Loucy (cell line): ENCODE results near the gene NOX4.

Experiments used
- H2AFZ ChIP-seq: fragments of 200-600 bp; sonication (generic); 2 replicates; pipeline ENCODE4 v1.6.0; 2016; ENCODE audit warnings: antibody characterized with exemption, mild to moderate bottlenecking, low read length, moderate library complexity
- H3F3A ChIP-seq: fragments of 200-600 bp; 2 replicates; pipeline ENCODE4 v1.6.0; 2016; ENCODE audit warnings: antibody characterized with exemption, low read depth, mild to moderate bottlenecking
- H3K27me3 ChIP-seq: fragments of 200-600 bp; sonication (generic); 2 replicates; pipeline ENCODE4 v1.6.1; 2014; ENCODE audit warnings: low read length, mild to moderate bottlenecking; ENCODE audit not compliant: insufficient read depth, poor library complexity, severe bottlenecking
- H3K36me3 ChIP-seq: fragments of 200-600 bp; sonication (generic); 2 replicates; pipeline ENCODE4 v1.6.1; 2016; ENCODE audit warnings: low read length; ENCODE audit not compliant: insufficient read depth
- H3K4me1 ChIP-seq: fragments of 200-600 bp; sonication (generic); 2 replicates; pipeline ENCODE4 v1.5.1; 2014; ENCODE audit warnings: low read length, mild to moderate bottlenecking; ENCODE audit not compliant: insufficient read depth, poor library complexity, severe bottlenecking
- H3K4me2 ChIP-seq: fragments of 200-600 bp; sonication (generic); 2 replicates; pipeline ENCODE4 v1.6.0; 2014; ENCODE audit warnings: antibody characterized with exemption, low read length, low read depth, mild to moderate bottlenecking; ENCODE audit not compliant: poor library complexity, severe bottlenecking
- H3K4me3 ChIP-seq: fragments of 200-600 bp; sonication (generic); 2 replicates; pipeline ENCODE4 v1.5.1; 2014; ENCODE audit warnings: low read length, mild to moderate bottlenecking, mixed read lengths; ENCODE audit not compliant: poor library complexity, severe bottlenecking
- H3K79me2 ChIP-seq: fragments of 200-600 bp; sonication (generic); 2 replicates; pipeline ENCODE4 v1.6.1; 2014; ENCODE audit warnings: low read length; ENCODE audit not compliant: insufficient read depth
- H3K9ac ChIP-seq: fragments of 200-600 bp; sonication (generic); 2 replicates; pipeline ENCODE4 v1.6.0; 2014; ENCODE audit warnings: mild to moderate bottlenecking, low read depth, low read length, moderate library complexity; ENCODE audit not compliant: poor library complexity, severe bottlenecking
- H3K9me2 ChIP-seq: fragments of 200-600 bp; sonication (generic); replicated peaks from 2 replicates; pipeline ENCODE4 v1.6.1; 2016; ENCODE audit warnings: low read depth, low read length, mixed read lengths
- H3K9me3 ChIP-seq: fragments of 200-600 bp; sonication (generic); 2 replicates; pipeline ENCODE4 v1.6.1; 2014; ENCODE audit warnings: mild to moderate bottlenecking, antibody characterized with exemption, low read length, low read depth; ENCODE audit not compliant: insufficient read depth
- H4K20me1 ChIP-seq: fragments of 200-600 bp; sonication (generic); 2 replicates; pipeline ENCODE4 v1.6.0; 2014; ENCODE audit warnings: antibody characterized with exemption, low read length, mild to moderate bottlenecking; ENCODE audit not compliant: insufficient read depth, poor library complexity, severe bottlenecking
- CTCF ChIP-seq: fragments of 200-600 bp; sonication (generic); conservative IDR thresholded peaks from 2 replicates; pipeline ENCODE4 v1.5.1; 2014; ENCODE audit warnings: mild to moderate bottlenecking, antibody characterized with exemption, low read length
- EZH2phosphoT487 ChIP-seq: fragments of 200-600 bp; IDR thresholded peaks from 2 replicates; pipeline ENCODE4 v1.6.1; 2018; ENCODE audit warnings: antibody characterized with exemption, mild to moderate bottlenecking, moderate library complexity, borderline replicate concordance

NOX4 gene

GRCh38 chr11:89447845-89448244 is 43.3 kb downstream of the NOX4 start:
- no peaks in the 10 kb centered on the region for H4K20me1 ChIP-seq
- H3K4me2 ChIP-seq, result no peak overlapping the region
- no peaks in the 10 kb centered on the region for H3K9me3 ChIP-seq
- H3K79me2 ChIP-seq, result no peaks in the 10 kb centered on the region
- H3K27me3 ChIP-seq, result no peaks in the 10 kb centered on the region
- H3K36me3 ChIP-seq, result no peaks in the 10 kb centered on the region
- H3K9ac ChIP-seq, result no peak overlapping the region
- H3K4me3 ChIP-seq, result no peak overlapping the region
- TF ChIP-seq CTCF (no peak), EZH2phosphoT487 (no peak)
- no peaks in the 10 kb centered on the region for H3F3A ChIP-seq
- no peak overlapping the region for H2AFZ ChIP-seq
- H3K9me2 ChIP-seq, result no peaks in the 10 kb centered on the region
- no peaks in the 10 kb centered on the region for H3K4me1 ChIP-seq

GRCh38 chr11:89443361-89444322 is 47.5 kb downstream of the NOX4 start:
- no peak overlapping the region for H2AFZ ChIP-seq
- H3K9me3 ChIP-seq, result no peaks in the 10 kb centered on the region
- H3F3A ChIP-seq, result no peaks in the 10 kb centered on the region
- TF ChIP-seq CTCF (no peak), EZH2phosphoT487 (no peak)
- H3K36me3 ChIP-seq, result no peaks in the 10 kb centered on the region
- 0 out of 2 replicates have a peak, but pooled peaks cover 3% of the 10 kb centered on the region for H3K9me2 ChIP-seq
- H4K20me1 ChIP-seq, result no peaks in the 10 kb centered on the region
- no peaks in the 10 kb centered on the region for H3K4me1 ChIP-seq
- no peak overlapping the region for H3K4me3 ChIP-seq
- H3K79me2 ChIP-seq, result no peaks in the 10 kb centered on the region
- H3K9ac ChIP-seq, result no peak overlapping the region
- H3K27me3 ChIP-seq, result no peaks in the 10 kb centered on the region
- no peak overlapping the region for H3K4me2 ChIP-seq

- H3K27me3 ChIP-seq, result no peaks in the 10 kb centered on the region
- H3F3A ChIP-seq, result no peaks in the 10 kb centered on the region
- no peaks in the 10 kb centered on the region for H3K4me1 ChIP-seq
- no peak overlapping the region for H3K4me3 ChIP-seq
- H3K79me2 ChIP-seq, result no peaks in the 10 kb centered on the region
- no peaks in the 10 kb centered on the region for H3K9me3 ChIP-seq
- no peaks in the 10 kb centered on the region for H4K20me1 ChIP-seq
- TF ChIP-seq EZH2phosphoT487 (no peak), CTCF (no peak)
- H3K9ac ChIP-seq, result no peak overlapping the region
- H3K36me3 ChIP-seq, result no peaks in the 10 kb centered on the region
- 0 out of 2 replicates have a peak, but pooled peaks cover 3% of the 10 kb centered on the region for H3K9me2 ChIP-seq
- no peak overlapping the region for H2AFZ ChIP-seq
- H3K4me2 ChIP-seq, result no peak overlapping the region
Observed at GRCh38 chr11:89442801-89443200, 48.4 kb downstream of the NOX4 start.
